G401.6 (cell line): ENCODE data around the gene PVRIG.
"Not testable (repeated sequence)": the region's sequence is repeated elsewhere in the genome, so short reads cannot be mapped to it uniquely, and the experiment has no call there.

Source experiments
- FAIRE-seq: peaks from 2 replicates; lab custom pipeline; 2012; peaks lifted over from hg19 to GRCh38; lab: Jason Lieb, UNC

Gene PVRIG

GRCh38 chr7:100219801-100220585 lies at the start of gene PVRIG:
Gene PVRIG (plus strand): TSS chr7:100219949. CDS start chr7:100219971, 22 bp downstream.
- FAIRE-seq, result not testable (repeated sequence)

GRCh38 chr7:100170101-100170897 lies 49.5 kb upstream of the PVRIG start:
- no peak for FAIRE-seq

GRCh38 chr7:100171087-100171681 lies 48.6 kb upstream of the PVRIG start:
- no peak for FAIRE-seq

- no peak for FAIRE-seq
Observed at GRCh38 chr7:100171840-100172239, 47.9 kb upstream of the PVRIG start.

GRCh38 chr7:100173806-100174495 lies 45.8 kb upstream of the PVRIG start:
- no peak for FAIRE-seq

GRCh38 chr7:100174582-100174981 lies 45.2 kb upstream of the PVRIG start:
- no peak for FAIRE-seq

- FAIRE-seq, result no peak
Observed at GRCh38 chr7:100175296-100175935, 44.3 kb upstream of the PVRIG start.

- no peak for FAIRE-seq
Observed at GRCh38 chr7:100176096-100177044, 43.4 kb upstream of the PVRIG start.

- peak; percentile 97 for FAIRE-seq
Observed at GRCh38 chr7:100177045-100178001, 42.4 kb upstream of the PVRIG start, which contains the start of the genes GPC2 and STAG3. Gene GPC2 (minus strand): TSS chr7:100177381. CDS start chr7:100177199, 182 bp downstream. Gene STAG3 (plus strand): TSS chr7:100177918. CDS start chr7:100180557, 2,639 bp downstream.

GRCh38 chr7:100180084-100180483 lies 39.7 kb upstream of the PVRIG start:
- not testable (repeated sequence) for FAIRE-seq

- FAIRE-seq, result not testable (repeated sequence)
Observed at GRCh38 chr7:100182616-100183015, 37.1 kb upstream of the PVRIG start.

- not testable (repeated sequence) for FAIRE-seq
Observed at GRCh38 chr7:100183090-100183489, 36.7 kb upstream of the PVRIG start.

GRCh38 chr7:100185726-100186125 lies 34.0 kb upstream of the PVRIG start:
- FAIRE-seq, result no peak

- FAIRE-seq, result no peak
Observed at GRCh38 chr7:100189061-100189460, 30.7 kb upstream of the PVRIG start.

GRCh38 chr7:100190048-100190711 lies 29.6 kb upstream of the PVRIG start:
- FAIRE-seq, result peak; percentile 67

- FAIRE-seq, result no peak
Observed at GRCh38 chr7:100191775-100192174, 28.0 kb upstream of the PVRIG start.

- not testable (repeated sequence) for FAIRE-seq
Observed at GRCh38 chr7:100192281-100192862, 27.4 kb upstream of the PVRIG start.

GRCh38 chr7:100192969-100193368 lies 26.8 kb upstream of the PVRIG start:
- no peak for FAIRE-seq
